Neutrophil (primary cell): Measurements from ENCODE around the gene CDKL5.

Source experiments
- H3K27ac ChIP-seq: fragments of 200-600 bp; sonication (generic); 2 replicates; pipeline ENCODE4 v1.5.1; 2016; ENCODE audit warnings: mild to moderate bottlenecking, moderate library complexity
- H3K27me3 ChIP-seq: fragments of 200-600 bp; sonication (generic); 2 replicates; pipeline ENCODE4 v1.6.0; 2016; ENCODE audit warnings: mild to moderate bottlenecking
- H3K36me3 ChIP-seq: fragments of 200-600 bp; sonication (generic); 2 replicates; pipeline ENCODE4 v1.5.1; 2017
- H3K4me1 ChIP-seq, 2 experiments: fragments of 200-600 bp in 1 of 2; sonication (generic) in 1 of 2; 1 replicate in 1 of 2; 2 replicates in 1 of 2; pipeline versions ENCODE4 v1.5.1 to v1.6.1; 2013 to 2016; ENCODE audit warnings: low read depth in 1 of 2, low read length in 1 of 2, mild to moderate bottlenecking in 1 of 2, moderate library complexity in 1 of 2; ENCODE audit not compliant: control insufficient read depth in 1 of 2, insufficient read depth in 1 of 2
- H3K4me3 ChIP-seq, 2 experiments: fragments of 200-600 bp in 1 of 2; sonication (generic) in 1 of 2; 1 replicate in 1 of 2; 2 replicates in 1 of 2; pipeline ENCODE4 v1.5.1; 2013 to 2016; ENCODE audit warnings: low read depth in 1 of 2, low read length in 1 of 2, mild to moderate bottlenecking in 1 of 2, moderate library complexity in 1 of 2
- H3K9me3 ChIP-seq: fragments of 200-600 bp; sonication (generic); 2 replicates; pipeline ENCODE4 v1.5.1; 2016
- CTCF ChIP-seq: fragments of 200-600 bp; sonication (generic); IDR thresholded peaks from 2 replicates; pipeline ENCODE4 v1.5.1; 2016; ENCODE audit warnings: antibody characterized with exemption

Gene CDKL5

GRCh38 chrX:18549643-18550042, 124.2 kb downstream of the CDKL5 start:
- no peaks in the 10 kb centered on the region for H3K27me3 ChIP-seq
- no peak overlapping the region for H3K4me3 ChIP-seq
- no peak overlapping the region for H3K27ac ChIP-seq
- no peak for TF ChIP-seq CTCF
- H3K9me3 ChIP-seq: no peaks in the 10 kb centered on the region
- no peaks in the 10 kb centered on the region for H3K36me3 ChIP-seq
- H3K4me1 ChIP-seq: peaks cover 6 to 15% of the 10 kb centered on the region in 2 experiments

GRCh38 chrX:18557879-18558278, 132.5 kb downstream of the CDKL5 start:
- Histone ChIP-seq H3K4me1 (no peaks in the 10 kb centered on the region), H3K27ac (no peak overlapping the region), H3K27me3 (no peaks in the 10 kb centered on the region), H3K36me3 (no peaks in the 10 kb centered on the region), H3K9me3 (no peaks in the 10 kb centered on the region), H3K4me3 (no peak overlapping the region)
- no peak for TF ChIP-seq CTCF

GRCh38 chrX:18558799-18559198, 133.4 kb downstream of the CDKL5 start:
- TF ChIP-seq CTCF: no peak
- no peaks in the 10 kb centered on the region for H3K9me3 ChIP-seq

GRCh38 chrX:18561020-18561419, 135.6 kb downstream of the CDKL5 start:
- H3K27me3 ChIP-seq: no peaks in the 10 kb centered on the region
- H3K4me1 ChIP-seq: no peaks in the 10 kb centered on the region
- H3K36me3 ChIP-seq: no peaks in the 10 kb centered on the region
- H3K9me3 ChIP-seq: no peaks in the 10 kb centered on the region
- no peak overlapping the region for H3K4me3 ChIP-seq
- TF ChIP-seq CTCF: no peak
- no peak overlapping the region for H3K27ac ChIP-seq

More at GRCh38 chrX:18558799-18559198, 133.4 kb downstream of the CDKL5 start:
- Histone ChIP-seq H3K27me3 (no peaks in the 10 kb centered on the region), H3K27ac (no peak overlapping the region), H3K36me3 (no peaks in the 10 kb centered on the region), H3K4me1 (no peaks in the 10 kb centered on the region), H3K4me3 (no peak overlapping the region)

GRCh38 chrX:18565727-18566126, 140.3 kb downstream of the CDKL5 start:
- no peaks in the 10 kb centered on the region for H3K36me3 ChIP-seq
- H3K4me1 ChIP-seq: no peaks in the 10 kb centered on the region
- no peaks in the 10 kb centered on the region for H3K9me3 ChIP-seq
- no peaks in the 10 kb centered on the region for H3K27me3 ChIP-seq
- TF ChIP-seq CTCF: no peak
- no peak overlapping the region for H3K4me3 ChIP-seq
- no peak overlapping the region for H3K27ac ChIP-seq

- H3K4me3 ChIP-seq: no peak overlapping the region
- H3K36me3 ChIP-seq: no peaks in the 10 kb centered on the region
- no peak overlapping the region for H3K27ac ChIP-seq
- H3K4me1 ChIP-seq: peaks cover 5 to 7% of the 10 kb centered on the region in 2 experiments
- H3K9me3 ChIP-seq: no peaks in the 10 kb centered on the region
- TF ChIP-seq CTCF: no peak
- H3K27me3 ChIP-seq: no peaks in the 10 kb centered on the region
These were observed 141.3 kb downstream of the CDKL5 start for GRCh38 chrX:18566748-18567147.
